Muscle layer of colon (tissue), 2 donors: Measurements from ENCODE around the gene VWC2L.

Source experiments
- H3K27ac ChIP-seq: one replicate; pipeline ENCODE4 v1.7.0; 2013; ENCODE audit warnings: low read depth, mild to moderate bottlenecking, low read length, moderate library complexity
- H3K27me3 ChIP-seq, 2 donors: one replicate each; pipeline ENCODE4 v1.7.0; 2013; ENCODE audit warnings: low read length in 2 of 2, mild to moderate bottlenecking in 2 of 2; ENCODE audit not compliant: insufficient read depth in 2 of 2, control insufficient read depth in 1 of 2
- H3K36me3 ChIP-seq: one replicate; pipeline ENCODE4 v1.7.0; 2013; ENCODE audit warnings: mild to moderate bottlenecking, low read length; ENCODE audit not compliant: insufficient read depth
- H3K4me1 ChIP-seq: one replicate; pipeline ENCODE4 v1.7.0; 2013; ENCODE audit warnings: mild to moderate bottlenecking, low read length; ENCODE audit not compliant: insufficient read depth
- H3K4me3 ChIP-seq, 2 donors: one replicate each; pipeline ENCODE4 v1.7.0; 2013; ENCODE audit warnings: low read length in 2 of 2, low read depth in 1 of 2, mild to moderate bottlenecking in 1 of 2, moderate library complexity in 1 of 2
- H3K9ac ChIP-seq: one replicate; pipeline ENCODE4 v1.7.0; 2013; ENCODE audit warnings: low read length
- H3K9me3 ChIP-seq: one replicate; pipeline ENCODE4 v1.7.0; 2013; ENCODE audit warnings: mild to moderate bottlenecking, low read length
- donor health status: abdominal sarcoma.
- donor health status: Adenocarcinoma of cecum.

The VWC2L gene

GRCh38 chr2:214471382-214471781 is 60.5 kb downstream of the VWC2L start:
- no peak overlapping the region for H3K27ac ChIP-seq
- H3K4me3 ChIP-seq, result no peak overlapping the region
- H3K9me3 ChIP-seq, result no peaks in the 10 kb centered on the region
- H3K27me3 ChIP-seq, result no peaks in the 10 kb centered on the region
- H3K9ac ChIP-seq, result no peak overlapping the region
- no peaks in the 10 kb centered on the region for H3K4me1 ChIP-seq
- H3K36me3 ChIP-seq, result no peaks in the 10 kb centered on the region

GRCh38 chr2:214471990-214472389 is 61.1 kb downstream of the VWC2L start:
- no peaks in the 10 kb centered on the region for H3K4me1 ChIP-seq
- no peaks in the 10 kb centered on the region for H3K9me3 ChIP-seq
- no peaks in the 10 kb centered on the region for H3K27me3 ChIP-seq
- no peaks in the 10 kb centered on the region for H3K36me3 ChIP-seq
- no peak overlapping the region for H3K27ac ChIP-seq
- H3K4me3 ChIP-seq, result no peak overlapping the region
- no peak overlapping the region for H3K9ac ChIP-seq

- Histone ChIP-seq H3K4me1 (no peaks in the 10 kb centered on the region), H3K27me3 (no peaks in the 10 kb centered on the region), H3K27ac (no peak overlapping the region), H3K36me3 (no peaks in the 10 kb centered on the region), H3K9me3 (no peaks in the 10 kb centered on the region), H3K9ac (no peak overlapping the region), H3K4me3 (no peak overlapping the region)
Measured at GRCh38 chr2:214477305-214477704, 66.5 kb downstream of the VWC2L start.

- H3K9me3 ChIP-seq, result no peaks in the 10 kb centered on the region
- no peak overlapping the region for H3K9ac ChIP-seq
- no peak overlapping the region for H3K4me3 ChIP-seq
- no peaks in the 10 kb centered on the region for H3K36me3 ChIP-seq
- no peak overlapping the region for H3K27ac ChIP-seq
- no peaks in the 10 kb centered on the region for H3K4me1 ChIP-seq
- H3K27me3 ChIP-seq, result no peaks in the 10 kb centered on the region
Measured at GRCh38 chr2:214481204-214481603, 70.3 kb downstream of the VWC2L start.

- no peak overlapping the region for H3K27ac ChIP-seq
- no peaks in the 10 kb centered on the region for H3K4me1 ChIP-seq
- H3K27me3 ChIP-seq, result no peaks in the 10 kb centered on the region
- no peaks in the 10 kb centered on the region for H3K9me3 ChIP-seq
- H3K4me3 ChIP-seq, result no peak overlapping the region
- H3K36me3 ChIP-seq, result no peaks in the 10 kb centered on the region
- no peak overlapping the region for H3K9ac ChIP-seq
Measured at GRCh38 chr2:214482728-214483127, 71.9 kb downstream of the VWC2L start.

- Histone ChIP-seq H3K27ac (no peak overlapping the region), H3K4me3 (no peak overlapping the region), H3K9ac (no peak overlapping the region), H3K36me3 (no peaks in the 10 kb centered on the region), H3K9me3 (no peaks in the 10 kb centered on the region), H3K4me1 (no peaks in the 10 kb centered on the region), H3K27me3 (no peaks in the 10 kb centered on the region)
Measured at GRCh38 chr2:214484239-214484638, 73.4 kb downstream of the VWC2L start.

- Histone ChIP-seq H3K4me1 (no peaks in the 10 kb centered on the region), H3K4me3 (no peak overlapping the region), H3K36me3 (no peaks in the 10 kb centered on the region), H3K27me3 (no peaks in the 10 kb centered on the region), H3K27ac (no peak overlapping the region), H3K9ac (no peak overlapping the region), H3K9me3 (no peaks in the 10 kb centered on the region)
Measured at GRCh38 chr2:214484701-214485100, 73.8 kb downstream of the VWC2L start.

GRCh38 chr2:214489181-214489580 is 78.3 kb downstream of the VWC2L start:
- Histone ChIP-seq H3K4me1 (no peaks in the 10 kb centered on the region), H3K36me3 (no peaks in the 10 kb centered on the region), H3K4me3 (no peak overlapping the region), H3K9ac (no peak overlapping the region), H3K27me3 (no peaks in the 10 kb centered on the region), H3K9me3 (no peaks in the 10 kb centered on the region), H3K27ac (no peak overlapping the region)

GRCh38 chr2:214489702-214490101 is 78.8 kb downstream of the VWC2L start:
- no peak overlapping the region for H3K4me3 ChIP-seq
- H3K9me3 ChIP-seq, result no peaks in the 10 kb centered on the region
- H3K27ac ChIP-seq, result no peak overlapping the region
- no peaks in the 10 kb centered on the region for H3K36me3 ChIP-seq
- no peaks in the 10 kb centered on the region for H3K4me1 ChIP-seq
- H3K27me3 ChIP-seq, result no peaks in the 10 kb centered on the region
- H3K9ac ChIP-seq, result no peak overlapping the region

- Histone ChIP-seq H3K9ac (no peak overlapping the region), H3K36me3 (no peaks in the 10 kb centered on the region), H3K27ac (no peak overlapping the region)
Measured at GRCh38 chr2:214492152-214492551, 81.3 kb downstream of the VWC2L start.

GRCh38 chr2:214492608-214493007 is 81.8 kb downstream of the VWC2L start:
- H3K4me3 ChIP-seq, result no peak overlapping the region

More at GRCh38 chr2:214492152-214492551, 81.3 kb downstream of the VWC2L start:
- no peak overlapping the region for H3K4me3 ChIP-seq
- H3K9me3 ChIP-seq, result no peaks in the 10 kb centered on the region
- H3K27me3 ChIP-seq, result no peaks in the 10 kb centered on the region
- H3K4me1 ChIP-seq, result no peaks in the 10 kb centered on the region

GRCh38 chr2:214497489-214497888 is 86.6 kb downstream of the VWC2L start:
- no peak overlapping the region for H3K4me3 ChIP-seq
- no peaks in the 10 kb centered on the region for H3K9me3 ChIP-seq
- H3K4me1 ChIP-seq, result no peaks in the 10 kb centered on the region
- H3K36me3 ChIP-seq, result no peaks in the 10 kb centered on the region
- no peaks in the 10 kb centered on the region for H3K27me3 ChIP-seq
- no peak overlapping the region for H3K27ac ChIP-seq
- H3K9ac ChIP-seq, result no peak overlapping the region

More at GRCh38 chr2:214492608-214493007, 81.8 kb downstream of the VWC2L start:
- no peaks in the 10 kb centered on the region for H3K27me3 ChIP-seq
- no peak overlapping the region for H3K27ac ChIP-seq
- H3K4me1 ChIP-seq, result no peaks in the 10 kb centered on the region
- no peak overlapping the region for H3K9ac ChIP-seq
- H3K36me3 ChIP-seq, result no peaks in the 10 kb centered on the region
- no peaks in the 10 kb centered on the region for H3K9me3 ChIP-seq
